ENCODE data around the gene TSPAN33. TPM values are rescaled to one million over a fixed set of nuclear protein-coding genes. Genes with fewer than 3 reads are reported as not detected.

TSPAN33 gene
- total and polyA plus RNA-seq, 2 of the 13 experiments (the other 11 are each of a cell fraction or from before 2014, with no cell fraction given), result 15.3 to 16.5 TPM

DNA sequence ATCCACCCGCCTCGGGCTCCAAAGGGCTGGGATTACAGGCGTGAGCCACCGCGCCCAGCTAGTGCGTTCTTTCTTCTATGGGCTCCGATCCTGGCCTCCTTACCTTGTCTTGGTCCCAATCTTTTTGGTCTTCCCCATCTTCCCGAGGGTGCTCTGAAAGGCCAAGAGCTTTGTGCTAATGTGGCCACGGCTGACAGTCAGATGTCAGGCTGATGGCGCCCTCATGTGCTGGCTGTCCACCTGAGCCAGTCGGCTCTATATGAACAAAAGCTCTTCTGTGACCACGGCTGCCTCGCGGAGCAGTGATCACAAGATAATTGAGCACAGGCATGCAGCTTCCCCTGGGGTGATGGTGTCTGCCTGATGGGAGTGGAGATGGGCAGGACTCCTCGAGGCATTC is 69.3 kb downstream of the TSPAN33 start (continued):
- TF ChIP-seq, protein P1, sequence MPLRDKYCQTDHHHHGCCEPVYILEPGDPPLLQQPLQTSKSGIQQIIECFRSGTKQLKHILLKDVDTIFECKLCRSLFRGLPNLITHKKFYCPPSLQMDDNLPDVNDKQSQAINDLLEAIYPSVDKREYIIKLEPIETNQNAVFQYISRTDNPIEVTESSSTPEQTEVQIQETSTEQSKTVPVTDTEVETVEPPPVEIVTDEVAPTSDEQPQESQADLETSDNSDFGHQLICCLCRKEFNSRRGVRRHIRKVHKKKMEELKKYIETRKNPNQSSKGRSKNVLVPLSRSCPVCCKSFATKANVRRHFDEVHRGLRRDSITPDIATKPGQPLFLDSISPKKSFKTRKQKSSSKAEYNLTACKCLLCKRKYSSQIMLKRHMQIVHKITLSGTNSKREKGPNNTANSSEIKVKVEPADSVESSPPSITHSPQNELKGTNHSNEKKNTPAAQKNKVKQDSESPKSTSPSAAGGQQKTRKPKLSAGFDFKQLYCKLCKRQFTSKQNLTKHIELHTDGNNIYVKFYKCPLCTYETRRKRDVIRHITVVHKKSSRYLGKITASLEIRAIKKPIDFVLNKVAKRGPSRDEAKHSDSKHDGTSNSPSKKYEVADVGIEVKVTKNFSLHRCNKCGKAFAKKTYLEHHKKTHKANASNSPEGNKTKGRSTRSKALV (CRISPR knock-in tag; IDR thresholded peaks at IDR 0.05), result no peak
- TF ChIP-seq GABPB1 (CRISPR knock-in tag; IDR thresholded peaks at IDR 0.05) (no peak), ZBTB37 (CRISPR knock-in tag; IDR thresholded peaks at IDR 0.05) (no peak), ZNF101 (CRISPR knock-in tag; IDR thresholded peaks at IDR 0.05; ENCODE audit: borderline replicate concordance, low read depth) (no peak), NR2F6 (IDR thresholded peaks at IDR 0.05) (no peak), NR2F6 (CRISPR knock-in tag; IDR thresholded peaks at IDR 0.05) (no peak), MXI1 (IDR thresholded peaks at IDR 0.05; ENCODE audit: borderline replicate concordance, low read depth, low read length) (no peak; the same call in 2 of the 3 replicates), GLI4 (CRISPR knock-in tag; IDR thresholded peaks at IDR 0.05; ENCODE audit: borderline replicate concordance) (no peak), PATZ1 (CRISPR knock-in tag; IDR thresholded peaks at IDR 0.05) (no peak), ZNF83 (CRISPR knock-in tag; IDR thresholded peaks at IDR 0.05; ENCODE audit: borderline replicate concordance) (0 out of 2 replicates have a peak, but pooled peaks have one; percentile 43), ZNF468 (CRISPR knock-in tag; IDR thresholded peaks at IDR 0.05) (no peak), KDM5B (CRISPR knock-in tag; IDR thresholded peaks at IDR 0.05; ENCODE audit: borderline replicate concordance) (no peak), RBM22 (optimal IDR thresholded peaks at IDR 0.05; ENCODE audit: low read length) (peak; percentile 78), IKZF4 (CRISPR knock-in tag; IDR thresholded peaks at IDR 0.05; ENCODE audit: borderline replicate concordance, low read depth, not compliant biosample characterization) (no peak), ZNF33B (CRISPR knock-in tag; IDR thresholded peaks at IDR 0.05) (0 out of 2 replicates have a peak, but pooled peaks have one; percentile 17), ETV6 (CRISPR knock-in tag; conservative IDR thresholded peaks at IDR 0.05) (no peak), TCF12 (IDR thresholded peaks at IDR 0.05) (no peak), TCF12 (CRISPR knock-in tag; IDR thresholded peaks at IDR 0.05) (no peak), ZNF678 (CRISPR knock-in tag; IDR thresholded peaks at IDR 0.05) (no peak), PRMT3 (CRISPR knock-in tag; IDR thresholded peaks at IDR 0.05; ENCODE audit: borderline replicate concordance, low read depth) (no peak), ZNF510 (CRISPR knock-in tag; IDR thresholded peaks at IDR 0.05; ENCODE audit: low read depth) (no peak), ZNF639 (CRISPR knock-in tag; conservative IDR thresholded peaks at IDR 0.05) (no peak)
- TF ChIP-seq, protein P2, sequence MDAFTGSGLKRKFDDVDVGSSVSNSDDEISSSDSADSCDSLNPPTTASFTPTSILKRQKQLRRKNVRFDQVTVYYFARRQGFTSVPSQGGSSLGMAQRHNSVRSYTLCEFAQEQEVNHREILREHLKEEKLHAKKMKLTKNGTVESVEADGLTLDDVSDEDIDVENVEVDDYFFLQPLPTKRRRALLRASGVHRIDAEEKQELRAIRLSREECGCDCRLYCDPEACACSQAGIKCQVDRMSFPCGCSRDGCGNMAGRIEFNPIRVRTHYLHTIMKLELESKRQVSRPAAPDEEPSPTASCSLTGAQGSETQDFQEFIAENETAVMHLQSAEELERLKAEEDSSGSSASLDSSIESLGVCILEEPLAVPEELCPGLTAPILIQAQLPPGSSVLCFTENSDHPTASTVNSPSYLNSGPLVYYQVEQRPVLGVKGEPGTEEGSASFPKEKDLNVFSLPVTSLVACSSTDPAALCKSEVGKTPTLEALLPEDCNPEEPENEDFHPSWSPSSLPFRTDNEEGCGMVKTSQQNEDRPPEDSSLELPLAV (CRISPR knock-in tag; conservative IDR thresholded peaks at IDR 0.05; ENCODE audit: low read depth), result no peak

Measured in HepG2 (cell line).